ENCODE data around the gene ANKRD33B.

GRCh38 chr5:10647640-10648039 is 83.8 kb downstream of the ANKRD33B start:
- no peak for TF ChIP-seq CTCF (IDR thresholded peaks at IDR 0.05; ENCODE audit: borderline replicate concordance, extremely low read depth, low read length, poor library complexity, severe bottlenecking)
- no peak for TF ChIP-seq EZH2 (IDR thresholded peaks at IDR 0.05; ENCODE audit: borderline replicate concordance, low read depth, low read length, severe bottlenecking)

All from DND-41 (cell line).